Ascending aorta (tissue), 2 donors: ENCODE measurements around the gene KCNMA1. TPM values are rescaled to one million over a fixed set of nuclear protein-coding genes. Genes with fewer than 3 reads are reported as not detected.

Source experiments
- DNase-seq, 2 donors: peaks; one replicate each; pipeline ENCODE4 v3.0.0-alpha.2; 2019; ENCODE audit warnings: low spot score in 2 of 2
- H3K27ac ChIP-seq, 2 donors: fragments of 200-600 bp; sonication (generic); one replicate each; pipeline ENCODE4 v1.5.1; 2016 to 2017; ENCODE audit warnings: mild to moderate bottlenecking in 1 of 2
- H3K27me3 ChIP-seq: fragments of 200-600 bp; sonication (generic); one replicate; pipeline ENCODE4 v1.5.1; 2017
- H3K36me3 ChIP-seq, 2 donors: fragments of 200-600 bp; sonication (generic); one replicate each; pipeline ENCODE4 v1.5.1; 2016
- H3K4me1 ChIP-seq, 2 donors: fragments of 200-600 bp; sonication (generic); one replicate each; pipeline ENCODE4 v1.5.1; 2016 to 2017; ENCODE audit warnings: mild to moderate bottlenecking in 1 of 2
- H3K4me3 ChIP-seq, 2 donors: fragments of 200-600 bp; sonication (generic); one replicate each; pipeline ENCODE4 v1.5.1; 2016 to 2017; ENCODE audit warnings: mild to moderate bottlenecking in 1 of 2
- H3K9me3 ChIP-seq, 2 donors: fragments of 200-600 bp; sonication (generic); one replicate each; pipeline ENCODE4 v1.5.1; 2016
- CTCF ChIP-seq, 3 experiments: fragments of 200-600 bp in 2 of 3; fragments of 450-650 bp in 1 of 3; sonication (generic) in 2 of 3; IDR thresholded peaks; one replicate each; pipeline ENCODE4 v1.5.1; 2016 to 2019; ENCODE audit warnings: antibody characterized with exemption in 3 of 3, mild to moderate bottlenecking in 1 of 3, moderate library complexity in 1 of 3
- intact Hi-C: fragments of 100-400 bp; cut with DNase I; formaldehyde crosslinking; loops from one replicate; pipeline ENCODE4 v1.15.1; 2023
- total RNA-seq: library from RNA; depleted of rRNA; stranded (reverse); fragments of >200 nt; gene quantifications from one replicate; pipeline ENCODE4 v1.1.0, GENCODE V29; 2016

The KCNMA1 gene
- total RNA-seq, 1 donor from 2014 or later, result 28.6 TPM

DNA sequence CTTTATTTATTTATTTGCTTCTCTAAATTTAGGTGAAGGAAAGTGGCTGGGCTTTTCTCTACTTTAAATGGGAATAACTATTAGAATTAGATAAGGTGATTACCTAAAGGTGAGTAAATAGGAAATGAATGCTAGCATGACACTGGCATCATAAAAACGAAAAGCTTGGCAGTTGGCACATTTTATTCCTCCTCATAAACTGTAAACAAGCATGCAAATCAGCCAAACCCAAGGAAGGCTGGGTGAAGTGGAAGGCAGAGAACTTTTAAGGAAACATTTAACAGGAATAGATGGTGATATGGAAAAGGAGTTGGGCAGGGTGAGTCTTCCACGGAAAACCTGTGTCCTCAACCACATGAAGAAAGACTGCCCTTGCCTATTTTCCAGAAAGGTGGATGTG is 669.1 kb downstream of the KCNMA1 start:
- intact Hi-C loops, result no loop called here
- no peak for DNase-seq
- Histone ChIP-seq H3K27ac (no peak overlapping the region), H3K27me3 (no peaks in the 10 kb centered on the region), H3K9me3 (no peaks in the 10 kb centered on the region), H3K4me1 (no peaks in the 10 kb centered on the region), H3K4me3 (no peak overlapping the region), H3K36me3 (peaks cover 4 to 7% of the 10 kb centered on the region in 2 donors)
- TF ChIP-seq CTCF (IDR thresholded peaks at IDR 0.05), result no peak

GRCh38 chr10:76962851-76963250 is 674.8 kb downstream of the KCNMA1 start:
- no peak for TF ChIP-seq CTCF (IDR thresholded peaks at IDR 0.05)
- Histone ChIP-seq H3K36me3 (peaks cover 8 to 23% of the 10 kb centered on the region in 2 donors), H3K27me3 (no peaks in the 10 kb centered on the region), H3K4me3 (no peak overlapping the region), H3K9me3 (no peaks in the 10 kb centered on the region), H3K4me1 (no peaks in the 10 kb centered on the region), H3K27ac (no peak overlapping the region)
- intact Hi-C loops, result no loop called here
- DNase-seq, result no peak

GRCh38 chr10:76961841-76962240 is 675.8 kb downstream of the KCNMA1 start:
- H3K4me3 ChIP-seq, result no peak overlapping the region
- H3K4me1 ChIP-seq, result no peaks in the 10 kb centered on the region
- no peaks in the 10 kb centered on the region for H3K9me3 ChIP-seq
- H3K36me3 ChIP-seq, result peaks cover 8 to 18% of the 10 kb centered on the region in 2 donors
- H3K27me3 ChIP-seq, result no peaks in the 10 kb centered on the region
- intact Hi-C loops, result no loop called here
- no peak for DNase-seq
- TF ChIP-seq CTCF (IDR thresholded peaks at IDR 0.05), result no peak
- H3K27ac ChIP-seq, result no peak overlapping the region

DNA sequence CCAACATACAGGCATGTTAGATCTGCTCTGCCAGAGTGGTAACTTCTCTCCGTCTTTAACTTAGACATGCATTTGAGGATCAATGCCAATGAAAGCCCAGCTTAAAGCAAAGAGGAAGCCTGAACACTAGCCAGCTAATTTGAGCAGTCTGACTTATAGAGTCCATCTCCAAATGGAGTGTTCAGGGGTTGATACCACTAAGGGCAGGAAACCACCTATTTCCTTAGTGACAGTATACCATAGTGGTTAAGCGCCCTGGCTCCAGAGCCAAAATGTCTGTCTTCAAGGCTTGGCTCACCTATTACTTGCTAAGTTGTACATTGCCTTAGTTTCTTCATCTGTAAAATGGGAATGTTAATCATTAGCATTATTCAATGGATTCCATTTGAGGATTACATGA is 678.5 kb downstream of the KCNMA1 start:
- H3K4me3 ChIP-seq, result no peak overlapping the region
- no peak overlapping the region for H3K27ac ChIP-seq
- TF ChIP-seq CTCF (IDR thresholded peaks at IDR 0.05), result no peak
- H3K36me3 ChIP-seq, result peaks cover 8 to 18% of the 10 kb centered on the region in 2 donors
- H3K27me3 ChIP-seq, result no peaks in the 10 kb centered on the region
- H3K4me1 ChIP-seq, result no peaks in the 10 kb centered on the region
- H3K9me3 ChIP-seq, result no peaks in the 10 kb centered on the region
- intact Hi-C loops, result no loop called here
- no peak for DNase-seq

DNA sequence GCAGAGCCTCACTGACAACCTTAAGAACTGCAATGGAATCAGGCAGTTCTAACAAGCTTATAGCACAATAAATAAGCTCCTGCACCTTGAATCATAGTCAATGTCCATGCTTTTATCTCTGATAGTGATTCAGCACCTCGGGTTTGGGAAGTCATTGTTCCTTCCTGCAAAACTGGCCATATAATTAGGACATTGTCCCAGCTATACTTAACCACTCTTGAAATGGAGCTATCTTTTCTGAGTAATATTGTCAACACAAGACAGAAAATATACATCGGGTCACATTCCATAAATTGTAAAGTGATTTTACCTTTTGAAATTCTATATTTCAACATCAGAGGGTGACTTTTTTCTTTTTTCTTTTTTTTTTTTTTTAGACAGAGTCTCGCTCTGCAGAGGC is 682.8 kb downstream of the KCNMA1 start:
- TF ChIP-seq CTCF (IDR thresholded peaks at IDR 0.05), result no peak
- Histone ChIP-seq H3K36me3 (peaks cover 8% of the 10 kb centered on the region in 2 donors), H3K4me1 (no peaks in the 10 kb centered on the region), H3K4me3 (no peak overlapping the region), H3K9me3 (no peaks in the 10 kb centered on the region), H3K27ac (no peak overlapping the region), H3K27me3 (no peaks in the 10 kb centered on the region)
- intact Hi-C loops, result no loop called here
- no peak for DNase-seq

DNA sequence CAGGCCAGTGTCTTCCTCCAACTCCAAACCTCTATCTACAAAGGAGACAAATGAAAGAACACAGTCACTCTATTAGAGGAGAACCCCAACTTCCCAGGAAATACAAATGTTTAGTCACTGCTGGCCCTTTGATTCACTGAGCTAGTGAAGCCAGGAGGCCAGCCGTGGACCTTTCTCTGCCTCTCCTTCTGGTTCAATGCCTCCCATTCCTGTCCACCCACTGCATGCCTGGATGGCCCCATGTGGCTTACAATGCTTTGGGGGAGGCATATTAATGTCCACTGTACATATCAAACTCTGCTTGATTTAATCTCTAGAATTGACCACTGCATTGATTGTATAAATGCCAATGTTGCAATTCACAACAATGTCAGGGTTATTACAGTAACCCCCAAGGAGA is 687.3 kb downstream of the KCNMA1 start:
- no peaks in the 10 kb centered on the region for H3K9me3 ChIP-seq
- DNase-seq, result no peak
- no peak overlapping the region for H3K27ac ChIP-seq
- no peaks in the 10 kb centered on the region for H3K4me1 ChIP-seq
- no peak for TF ChIP-seq CTCF (IDR thresholded peaks at IDR 0.05)
- no peak overlapping the region for H3K4me3 ChIP-seq
- intact Hi-C loops, result no loop called here
- H3K36me3 ChIP-seq, result peaks cover 8 to 19% of the 10 kb centered on the region in 2 donors
- no peaks in the 10 kb centered on the region for H3K27me3 ChIP-seq
